ENCODE measurements around the gene ZNF230. TPM values are rescaled to one million over a fixed set of nuclear protein-coding genes. Genes with fewer than 3 reads are reported as not detected.

The ZNF230 gene
- total RNA-seq, 1 donor from 2014 or later: 6.5 TPM

- Mint-ChIP-seq H3K27me3 (peaks cover 33% of the 10 kb centered on the region), H3K4me1 (ENCODE audit: unreplicated experiment) (no peaks in the 10 kb centered on the region), H3K9me3 (peaks cover 5% of the 10 kb centered on the region), H3K4me3 (no peak overlapping the region), H3K36me3 (no peaks in the 10 kb centered on the region), H3K27ac (no peak overlapping the region)
- no peak for TF ChIP-seq CTCF (conservative IDR thresholded peaks at IDR 0.05)
- DNase-seq (ENCODE audit: extremely low spot score, unreplicated experiment): no peak
Measured at GRCh38 chr19:44042147-44042546, 39.4 kb downstream of the ZNF230 start.

GRCh38 chr19:44050740-44051649 is 48.2 kb downstream of the ZNF230 start:
- peaks cover 12% of the 10 kb centered on the region for H3K4me1 Mint-ChIP-seq (ENCODE audit: unreplicated experiment)
- peak overlapping the region; percentile 95 for H3K27ac Mint-ChIP-seq
- DNase-seq (ENCODE audit: extremely low spot score, unreplicated experiment): no peak
- TF ChIP-seq CTCF (conservative IDR thresholded peaks at IDR 0.05): no peak
- H3K27me3 Mint-ChIP-seq: peaks cover 23% of the 10 kb centered on the region
- H3K36me3 Mint-ChIP-seq: peaks cover 16% of the 10 kb centered on the region
- H3K9me3 Mint-ChIP-seq: no peaks in the 10 kb centered on the region
- peak overlapping the region; percentile 99 for H3K4me3 Mint-ChIP-seq

GRCh38 chr19:44051650-44052402 is 49.1 kb downstream of the ZNF230 start, which contains the start of gene ZNF223:
Gene ZNF223, plus strand, starts transcription at chr19:44052036. Its CDS starts 3,141 bp downstream, at chr19:44055177.
- DNase-seq (ENCODE audit: extremely low spot score, unreplicated experiment): peak; percentile 90
- peak within 1 kb of the TSS; percentile 99 for H3K4me3 Mint-ChIP-seq
- H3K4me1 Mint-ChIP-seq (ENCODE audit: unreplicated experiment): peaks cover 12% of the 10 kb centered on the region
- H3K9me3 Mint-ChIP-seq: no peaks in the 10 kb centered on the region
- H3K27ac Mint-ChIP-seq: peak within 1 kb of the TSS; percentile 95
- peaks cover 20% of the 10 kb centered on the region for H3K36me3 Mint-ChIP-seq
- peaks cover 20% of the 10 kb centered on the region for H3K27me3 Mint-ChIP-seq
- no peak for TF ChIP-seq CTCF (conservative IDR thresholded peaks at IDR 0.05)

- Mint-ChIP-seq H3K4me3 (no peak overlapping the region), H3K27ac (no peak overlapping the region), H3K36me3 (peaks cover 40% of the 10 kb centered on the region), H3K27me3 (no peaks in the 10 kb centered on the region), H3K4me1 (ENCODE audit: unreplicated experiment) (peaks cover 12% of the 10 kb centered on the region), H3K9me3 (no peaks in the 10 kb centered on the region)
- no peak for TF ChIP-seq CTCF (conservative IDR thresholded peaks at IDR 0.05)
- DNase-seq (ENCODE audit: extremely low spot score, unreplicated experiment): no peak
Measured at GRCh38 chr19:44055870-44056269, 53.1 kb downstream of the ZNF230 start.

GRCh38 chr19:44059229-44059628 is 56.5 kb downstream of the ZNF230 start:
- Mint-ChIP-seq H3K36me3 (peaks cover 62% of the 10 kb centered on the region), H3K27ac (no peak overlapping the region), H3K27me3 (no peaks in the 10 kb centered on the region), H3K4me3 (no peak overlapping the region), H3K4me1 (ENCODE audit: unreplicated experiment) (no peaks in the 10 kb centered on the region), H3K9me3 (no peaks in the 10 kb centered on the region)
- no peak for DNase-seq (ENCODE audit: extremely low spot score, unreplicated experiment)
- no peak for TF ChIP-seq CTCF (conservative IDR thresholded peaks at IDR 0.05)
